HepG2 (cell line): ENCODE results near the gene TNKS1BP1. TPM values are rescaled to one million over a fixed set of nuclear protein-coding genes. Genes with fewer than 3 reads are reported as not detected.

Experiments used
- EEA1 ChIP-seq: sonication (generic); formaldehyde crosslinking; IDR thresholded peaks from 2 replicates; pipeline ENCODE4 v1.5.1; 2020; ENCODE audit warnings: mild to moderate bottlenecking, missing genetic modification reagents, borderline replicate concordance
- ETV5 ChIP-seq: IDR thresholded peaks from 2 replicates; pipeline ENCODE4 v1.6.1; 2018; ENCODE audit warnings: missing biosample characterization, missing genetic modification reagents, inconsistent platforms, borderline replicate concordance
- HNRNPK ChIP-seq: fragments of 200-400 bp; formaldehyde crosslinking; IDR thresholded peaks from 2 replicates; pipeline ENCODE4 v1.6.1; 2018; ENCODE audit warnings: low read length, low read depth, moderate library complexity, mild to moderate bottlenecking; ENCODE audit not compliant: poor library complexity, severe bottlenecking
- MED1 ChIP-seq: sonication (generic); formaldehyde crosslinking; IDR thresholded peaks from 2 replicates; pipeline ENCODE4 v1.4.0; 2020; ENCODE audit warnings: missing genetic modification reagents
- MXI1 ChIP-seq: IDR thresholded peaks from 3 replicates; pipeline ENCODE4 v1.6.1; 2012; ENCODE audit warnings: low read depth, low read length, inconsistent platforms, borderline replicate concordance
- NFE2 ChIP-seq: sonication (generic); formaldehyde crosslinking; IDR thresholded peaks from 2 replicates; pipeline ENCODE4 v1.4.0; 2020; ENCODE audit warnings: missing genetic modification reagents
- POLR2G ChIP-seq: fragments of 200-400 bp; formaldehyde crosslinking; IDR thresholded peaks from 2 replicates; pipeline ENCODE4 v1.6.1; 2018; ENCODE audit warnings: mild to moderate bottlenecking, low read depth, low read length, moderate library complexity
- REPIN1 ChIP-seq: sonication (generic); formaldehyde crosslinking; IDR thresholded peaks from 2 replicates; pipeline ENCODE4 v1.8.0; 2022; ENCODE audit warnings: missing genetic modification reagents, low read depth, mild to moderate bottlenecking, borderline replicate concordance
- SALL1 ChIP-seq: sonication (generic); formaldehyde crosslinking; IDR thresholded peaks from 2 replicates; pipeline ENCODE4 v1.8.0; 2022; ENCODE audit warnings: mild to moderate bottlenecking, missing genetic modification reagents
- SP2 ChIP-seq: sonication (generic); formaldehyde crosslinking; IDR thresholded peaks from 2 replicates; pipeline ENCODE4 v1.5.1; 2020; ENCODE audit warnings: mild to moderate bottlenecking, missing genetic modification reagents
- ZMYM4 ChIP-seq: sonication (generic); formaldehyde crosslinking; IDR thresholded peaks from 2 replicates; pipeline ENCODE4 v1.8.1; 2023; ENCODE audit warnings: mild to moderate bottlenecking, missing genetic modification reagents
- ZNF224 ChIP-seq: sonication (generic); formaldehyde crosslinking; IDR thresholded peaks from 2 replicates; pipeline ENCODE4 v1.5.0; 2020; ENCODE audit warnings: mild to moderate bottlenecking, missing genetic modification reagents
- polyA plus RNA-seq, 8 experiments: library from polyadenylated mRNA; depleted of rRNA in 3 of 8; stranded (reverse) in 7 of 8; unstranded in 1 of 8; fragments of >200 nt; fragmentation: Illumina TruSeq in 4 of 8; extraction: Trizol in 4 of 8; gene quantifications; 2 replicates each; pipeline versions ENCODE4 v1.2.1 to v1.2.3, GENCODE V29; 2011 to 2016; ENCODE audit warnings: low read depth in 4 of 8, missing spikeins in 1 of 8, mixed read lengths in 1 of 8; ENCODE audit not compliant: insufficient read depth in 1 of 8
- total RNA-seq, 5 experiments: library from RNA; depleted of rRNA; stranded (reverse); fragments of >200 nt; fragmentation: Illumina TruSeq; extraction: Trizol; gene quantifications; 2 replicates each; pipeline ENCODE4 v1.2.3, GENCODE V29; 2016; ENCODE audit warnings: low read depth in 1 of 5
- TF ChIP-seq, protein P1 (sequence below): sonication (generic); formaldehyde crosslinking; IDR thresholded peaks from 2 replicates; pipeline ENCODE4 v1.4.0; 2020; ENCODE audit warnings: missing genetic modification reagents
- TF ChIP-seq, protein P2 (sequence below): sonication (generic); formaldehyde crosslinking; IDR thresholded peaks from 2 replicates; pipeline ENCODE4 v1.5.1; 2020; ENCODE audit warnings: missing genetic modification reagents, mild to moderate bottlenecking, borderline replicate concordance
- TF ChIP-seq, protein P3 (sequence below): IDR thresholded peaks from 2 replicates; pipeline ENCODE4 v1.6.1; 2016; ENCODE audit warnings: mild to moderate bottlenecking
- TF ChIP-seq, protein P4 (sequence below): sonication (generic); formaldehyde crosslinking; IDR thresholded peaks from 2 replicates; pipeline ENCODE4 v1.5.1; 2020; ENCODE audit warnings: mild to moderate bottlenecking, missing genetic modification reagents, moderate library complexity
- TF ChIP-seq, protein P5 (sequence below): sonication (generic); formaldehyde crosslinking; IDR thresholded peaks from 2 replicates; pipeline ENCODE4 v1.4.0; 2020; ENCODE audit warnings: missing genetic modification reagents

The TNKS1BP1 gene
- total and polyA plus RNA-seq, 2 of the 13 experiments (the other 11 are each of a cell fraction or from before 2014, with no cell fraction given) = 13.7 to 15.0 TPM

DNA sequence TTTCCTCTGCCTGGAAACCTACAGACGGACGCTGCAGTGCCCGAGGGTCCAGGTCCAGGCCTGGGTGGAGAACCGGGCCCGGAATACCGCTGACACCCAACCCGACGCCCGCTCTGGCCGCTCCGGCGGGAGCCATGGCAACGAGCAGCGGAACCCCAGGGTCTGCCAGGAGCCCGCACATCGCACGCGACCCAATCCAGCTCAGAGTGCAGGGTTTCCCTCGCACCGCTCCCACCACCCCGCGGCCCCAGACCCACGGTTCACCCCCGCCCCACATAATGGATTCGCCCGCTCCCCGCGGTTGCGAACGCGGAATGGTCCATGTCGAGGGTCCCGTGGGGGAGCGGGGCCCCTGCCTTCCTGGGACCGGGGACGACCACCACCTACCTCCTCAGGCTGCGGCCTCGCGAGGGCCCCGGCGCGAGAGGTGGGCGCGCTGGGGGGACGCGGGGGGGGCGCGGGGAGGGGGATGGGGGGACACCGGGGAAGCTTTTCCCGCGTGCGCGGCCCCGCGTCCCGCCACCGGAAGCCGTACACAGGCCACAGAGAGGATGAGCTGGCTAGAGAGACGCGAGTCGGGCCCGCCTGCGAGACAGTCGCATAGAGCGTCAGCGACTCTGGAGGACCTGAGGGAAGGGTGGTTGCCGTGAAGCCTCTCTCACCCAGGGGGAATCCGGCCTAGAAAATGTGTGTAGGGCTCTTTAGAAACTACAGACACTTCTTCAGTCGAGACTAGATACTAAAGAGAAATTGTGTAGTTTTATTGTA, 10.8 kb upstream of the TNKS1BP1 start, which contains the start of gene SSRP1 (continued):
- TF ChIP-seq NFE2 (CRISPR knock-in tag) (no peak), HNRNPK (peak; percentile 78), MED1 (CRISPR knock-in tag) (peak; percentile 67; the same call in 1 of the 2 replicates), SP2 (peak; percentile 47; the same call in 1 of the 2 replicates), ETV5 (peak; percentile 77), EEA1 (CRISPR knock-in tag) (0 out of 2 replicates have a peak, but pooled peaks have one; percentile 44), ZMYM4 (CRISPR knock-in tag) (peak; percentile 69; the same call in 1 of the 2 replicates), POLR2G (peak; percentile 79), REPIN1 (CRISPR knock-in tag) (peak; percentile 31; the same call in 1 of the 2 replicates), ZNF224 (CRISPR knock-in tag) (0 out of 2 replicates have a peak, but pooled peaks have one; percentile 54), SALL1 (CRISPR knock-in tag) (peak; percentile 60; the same call in 1 of the 2 replicates), MXI1 (peak; percentile 46; the same call in 1 of the 3 replicates)
- TF ChIP-seq, protein P1, sequence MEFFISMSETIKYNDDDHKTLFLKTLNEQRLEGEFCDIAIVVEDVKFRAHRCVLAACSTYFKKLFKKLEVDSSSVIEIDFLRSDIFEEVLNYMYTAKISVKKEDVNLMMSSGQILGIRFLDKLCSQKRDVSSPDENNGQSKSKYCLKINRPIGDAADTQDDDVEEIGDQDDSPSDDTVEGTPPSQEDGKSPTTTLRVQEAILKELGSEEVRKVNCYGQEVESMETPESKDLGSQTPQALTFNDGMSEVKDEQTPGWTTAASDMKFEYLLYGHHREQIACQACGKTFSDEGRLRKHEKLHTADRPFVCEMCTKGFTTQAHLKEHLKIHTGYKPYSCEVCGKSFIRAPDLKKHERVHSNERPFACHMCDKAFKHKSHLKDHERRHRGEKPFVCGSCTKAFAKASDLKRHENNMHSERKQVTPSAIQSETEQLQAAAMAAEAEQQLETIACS = peak; percentile 91
- TF ChIP-seq, protein P2, sequence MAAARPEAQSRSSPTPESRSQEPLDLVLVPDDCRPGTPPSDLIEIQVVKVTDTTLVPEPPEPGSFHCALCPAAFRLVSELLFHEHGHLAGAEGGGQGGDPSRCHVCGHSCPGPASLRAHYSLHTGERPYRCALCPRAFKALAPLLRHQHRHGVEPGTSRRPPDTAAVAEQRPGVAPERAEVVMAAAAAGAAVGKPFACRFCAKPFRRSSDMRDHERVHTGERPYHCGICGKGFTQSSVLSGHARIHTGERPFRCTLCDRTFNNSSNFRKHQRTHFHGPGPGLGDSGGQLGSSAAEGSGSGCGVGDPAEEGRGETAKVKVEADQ (CRISPR knock-in tag) = 0 out of 2 replicates have a peak, but pooled peaks have one; percentile 81
- TF ChIP-seq, protein P3, sequence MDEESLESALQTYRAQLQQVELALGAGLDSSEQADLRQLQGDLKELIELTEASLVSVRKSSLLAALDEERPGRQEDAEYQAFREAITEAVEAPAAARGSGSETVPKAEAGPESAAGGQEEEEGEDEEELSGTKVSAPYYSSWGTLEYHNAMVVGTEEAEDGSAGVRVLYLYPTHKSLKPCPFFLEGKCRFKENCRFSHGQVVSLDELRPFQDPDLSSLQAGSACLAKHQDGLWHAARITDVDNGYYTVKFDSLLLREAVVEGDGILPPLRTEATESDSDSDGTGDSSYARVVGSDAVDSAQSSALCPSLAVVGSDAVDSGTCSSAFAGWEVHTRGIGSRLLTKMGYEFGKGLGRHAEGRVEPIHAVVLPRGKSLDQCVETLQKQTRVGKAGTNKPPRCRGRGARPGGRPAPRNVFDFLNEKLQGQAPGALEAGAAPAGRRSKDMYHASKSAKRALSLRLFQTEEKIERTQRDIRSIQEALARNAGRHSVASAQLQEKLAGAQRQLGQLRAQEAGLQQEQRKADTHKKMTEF (CRISPR knock-in tag) = peak; percentile 35; the same call in 1 of the 2 replicates
- TF ChIP-seq, protein P4, sequence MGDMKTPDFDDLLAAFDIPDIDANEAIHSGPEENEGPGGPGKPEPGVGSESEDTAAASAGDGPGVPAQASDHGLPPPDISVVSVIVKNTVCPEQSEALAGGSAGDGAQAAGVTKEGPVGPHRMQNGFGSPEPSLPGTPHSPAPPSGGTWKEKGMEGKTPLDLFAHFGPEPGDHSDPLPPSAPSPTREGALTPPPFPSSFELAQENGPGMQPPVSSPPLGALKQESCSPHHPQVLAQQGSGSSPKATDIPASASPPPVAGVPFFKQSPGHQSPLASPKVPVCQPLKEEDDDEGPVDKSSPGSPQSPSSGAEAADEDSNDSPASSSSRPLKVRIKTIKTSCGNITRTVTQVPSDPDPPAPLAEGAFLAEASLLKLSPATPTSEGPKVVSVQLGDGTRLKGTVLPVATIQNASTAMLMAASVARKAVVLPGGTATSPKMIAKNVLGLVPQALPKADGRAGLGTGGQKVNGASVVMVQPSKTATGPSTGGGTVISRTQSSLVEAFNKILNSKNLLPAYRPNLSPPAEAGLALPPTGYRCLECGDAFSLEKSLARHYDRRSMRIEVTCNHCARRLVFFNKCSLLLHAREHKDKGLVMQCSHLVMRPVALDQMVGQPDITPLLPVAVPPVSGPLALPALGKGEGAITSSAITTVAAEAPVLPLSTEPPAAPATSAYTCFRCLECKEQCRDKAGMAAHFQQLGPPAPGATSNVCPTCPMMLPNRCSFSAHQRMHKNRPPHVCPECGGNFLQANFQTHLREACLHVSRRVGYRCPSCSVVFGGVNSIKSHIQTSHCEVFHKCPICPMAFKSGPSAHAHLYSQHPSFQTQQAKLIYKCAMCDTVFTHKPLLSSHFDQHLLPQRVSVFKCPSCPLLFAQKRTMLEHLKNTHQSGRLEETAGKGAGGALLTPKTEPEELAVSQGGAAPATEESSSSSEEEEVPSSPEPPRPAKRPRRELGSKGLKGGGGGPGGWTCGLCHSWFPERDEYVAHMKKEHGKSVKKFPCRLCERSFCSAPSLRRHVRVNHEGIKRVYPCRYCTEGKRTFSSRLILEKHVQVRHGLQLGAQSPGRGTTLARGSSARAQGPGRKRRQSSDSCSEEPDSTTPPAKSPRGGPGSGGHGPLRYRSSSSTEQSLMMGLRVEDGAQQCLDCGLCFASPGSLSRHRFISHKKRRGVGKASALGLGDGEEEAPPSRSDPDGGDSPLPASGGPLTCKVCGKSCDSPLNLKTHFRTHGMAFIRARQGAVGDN = peak; percentile 68
- TF ChIP-seq, protein P5, sequence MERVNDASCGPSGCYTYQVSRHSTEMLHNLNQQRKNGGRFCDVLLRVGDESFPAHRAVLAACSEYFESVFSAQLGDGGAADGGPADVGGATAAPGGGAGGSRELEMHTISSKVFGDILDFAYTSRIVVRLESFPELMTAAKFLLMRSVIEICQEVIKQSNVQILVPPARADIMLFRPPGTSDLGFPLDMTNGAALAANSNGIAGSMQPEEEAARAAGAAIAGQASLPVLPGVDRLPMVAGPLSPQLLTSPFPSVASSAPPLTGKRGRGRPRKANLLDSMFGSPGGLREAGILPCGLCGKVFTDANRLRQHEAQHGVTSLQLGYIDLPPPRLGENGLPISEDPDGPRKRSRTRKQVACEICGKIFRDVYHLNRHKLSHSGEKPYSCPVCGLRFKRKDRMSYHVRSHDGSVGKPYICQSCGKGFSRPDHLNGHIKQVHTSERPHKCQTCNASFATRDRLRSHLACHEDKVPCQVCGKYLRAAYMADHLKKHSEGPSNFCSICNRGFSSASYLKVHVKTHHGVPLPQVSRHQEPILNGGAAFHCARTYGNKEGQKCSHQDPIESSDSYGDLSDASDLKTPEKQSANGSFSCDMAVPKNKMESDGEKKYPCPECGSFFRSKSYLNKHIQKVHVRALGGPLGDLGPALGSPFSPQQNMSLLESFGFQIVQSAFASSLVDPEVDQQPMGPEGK (CRISPR knock-in tag) = peak; percentile 58
